Bronchial epithelial cell (primary cell): ENCODE results near the gene HEG1. TPM values are rescaled to one million over a fixed set of nuclear protein-coding genes. Genes with fewer than 3 reads are reported as not detected.

ENCODE experiments used
- DNase-seq: peaks from one replicate; pipeline ENCODE4 v3.0.0-alpha.2; 2010; ENCODE audit warnings: low read depth
- FAIRE-seq: peaks from 2 replicates; lab custom pipeline; 2011; peaks lifted over from hg19 to GRCh38; lab: Jason Lieb, UNC
- H3K27me3 ChIP-seq: 2 replicates; pipeline ENCODE4 v1.5.1; 2011; ENCODE audit warnings: low read length; ENCODE audit not compliant: control insufficient read depth, insufficient read depth
- H3K36me3 ChIP-seq: 2 replicates; pipeline ENCODE4 v1.5.1; 2011; ENCODE audit warnings: low read length; ENCODE audit not compliant: control insufficient read depth, insufficient read depth
- H3K4me3 ChIP-seq: 2 replicates; pipeline ENCODE4 v1.5.1; 2011; ENCODE audit warnings: mild to moderate bottlenecking, low read depth, low read length, control low read depth
- total RNA-seq: library from RNA; depleted of rRNA; stranded (reverse); fragments of >200 nt; gene quantifications from 2 replicates; pipeline ENCODE4 v1.2.1, GENCODE V29; 2014
- TF ChIP-seq, protein P1 (sequence below): IDR thresholded peaks from 2 replicates; pipeline ENCODE4 v1.5.1; 2011; ENCODE audit warnings: mild to moderate bottlenecking, moderate library complexity, low read length, control low read depth, inconsistent platforms; ENCODE audit not compliant: insufficient read depth, severe bottlenecking

Gene HEG1
- total RNA-seq, 1 donor from 2014 or later: 7.1 TPM

DNA sequence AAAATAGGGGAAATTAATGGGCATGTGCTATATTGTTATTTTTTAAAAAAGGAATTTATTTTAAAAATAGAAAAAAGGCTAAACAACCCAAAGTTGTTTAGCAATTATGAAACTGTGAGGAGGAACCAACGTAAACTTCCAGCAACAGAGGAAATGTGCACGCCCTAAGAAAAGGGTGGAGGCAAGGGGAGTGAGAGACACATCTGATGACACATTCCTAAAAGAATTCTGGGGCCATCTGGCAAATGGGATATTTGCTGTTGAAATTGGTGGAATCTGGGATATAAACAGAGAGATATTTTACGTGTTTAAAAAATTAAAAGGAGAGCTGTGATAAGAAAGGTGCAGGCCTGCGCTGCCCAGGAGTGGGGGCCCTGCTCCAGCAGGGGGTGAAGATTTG is 70.4 kb downstream of the HEG1 start:
- DNase-seq: peak; percentile 66

DNA sequence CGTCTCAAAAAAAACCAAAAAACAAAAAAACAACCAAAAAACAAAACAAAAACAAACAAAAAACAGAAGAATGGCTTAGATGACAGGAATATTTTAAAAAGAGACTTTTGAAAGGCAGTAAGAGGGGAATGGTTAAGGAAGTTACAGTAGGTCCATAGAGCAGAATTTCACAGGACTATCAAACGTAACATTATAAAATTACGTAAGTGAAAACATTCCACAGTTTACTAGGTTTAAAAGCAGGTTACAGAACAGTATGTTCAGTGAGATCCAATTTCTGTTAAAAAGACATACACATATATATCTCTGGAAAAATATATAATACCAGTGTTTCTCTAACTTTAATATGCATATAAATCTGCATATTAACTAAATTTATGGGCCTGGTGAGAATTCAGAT is 71.0 kb downstream of the HEG1 start:
- Histone ChIP-seq H3K36me3 (peaks cover under 1% of the 10 kb centered on the region), H3K4me3 (no peak overlapping the region), H3K27me3 (no peaks in the 10 kb centered on the region)
- FAIRE-seq (no peak), DNase-seq (no peak)
- TF ChIP-seq, protein P1, sequence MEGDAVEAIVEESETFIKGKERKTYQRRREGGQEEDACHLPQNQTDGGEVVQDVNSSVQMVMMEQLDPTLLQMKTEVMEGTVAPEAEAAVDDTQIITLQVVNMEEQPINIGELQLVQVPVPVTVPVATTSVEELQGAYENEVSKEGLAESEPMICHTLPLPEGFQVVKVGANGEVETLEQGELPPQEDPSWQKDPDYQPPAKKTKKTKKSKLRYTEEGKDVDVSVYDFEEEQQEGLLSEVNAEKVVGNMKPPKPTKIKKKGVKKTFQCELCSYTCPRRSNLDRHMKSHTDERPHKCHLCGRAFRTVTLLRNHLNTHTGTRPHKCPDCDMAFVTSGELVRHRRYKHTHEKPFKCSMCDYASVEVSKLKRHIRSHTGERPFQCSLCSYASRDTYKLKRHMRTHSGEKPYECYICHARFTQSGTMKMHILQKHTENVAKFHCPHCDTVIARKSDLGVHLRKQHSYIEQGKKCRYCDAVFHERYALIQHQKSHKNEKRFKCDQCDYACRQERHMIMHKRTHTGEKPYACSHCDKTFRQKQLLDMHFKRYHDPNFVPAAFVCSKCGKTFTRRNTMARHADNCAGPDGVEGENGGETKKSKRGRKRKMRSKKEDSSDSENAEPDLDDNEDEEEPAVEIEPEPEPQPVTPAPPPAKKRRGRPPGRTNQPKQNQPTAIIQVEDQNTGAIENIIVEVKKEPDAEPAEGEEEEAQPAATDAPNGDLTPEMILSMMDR: no peak

More for the DNA sequence above, 70.4 kb downstream of the HEG1 start:
- H3K27me3 ChIP-seq: no peaks in the 10 kb centered on the region
- no peak overlapping the region for H3K4me3 ChIP-seq
- TF ChIP-seq, protein P1: no peak
- H3K36me3 ChIP-seq: peaks cover 2% of the 10 kb centered on the region
- no peak for FAIRE-seq

DNA sequence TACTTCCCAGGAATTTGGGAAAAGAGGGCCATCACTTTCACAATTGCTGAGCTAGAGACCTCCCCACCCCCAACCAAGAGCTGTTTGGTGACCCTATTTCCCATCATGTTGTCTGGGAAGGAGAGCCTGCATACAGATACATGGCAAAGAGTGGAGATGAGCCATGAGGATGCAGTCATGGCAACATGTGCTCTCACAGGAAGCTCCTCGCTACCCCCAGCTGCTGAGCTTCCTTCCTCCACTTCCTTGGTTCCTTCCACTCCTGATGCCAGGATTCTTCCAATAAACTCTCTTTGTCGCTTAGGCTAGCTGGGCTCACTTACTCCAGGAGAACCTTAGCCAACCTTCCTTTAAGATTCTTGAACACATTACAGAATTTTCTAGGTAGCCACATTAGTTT is 72.9 kb downstream of the HEG1 start:
- TF ChIP-seq, protein P1: no peak
- Histone ChIP-seq H3K36me3 (no peaks in the 10 kb centered on the region), H3K4me3 (no peak overlapping the region), H3K27me3 (no peaks in the 10 kb centered on the region)
- FAIRE-seq (no peak), DNase-seq (no peak)

DNA sequence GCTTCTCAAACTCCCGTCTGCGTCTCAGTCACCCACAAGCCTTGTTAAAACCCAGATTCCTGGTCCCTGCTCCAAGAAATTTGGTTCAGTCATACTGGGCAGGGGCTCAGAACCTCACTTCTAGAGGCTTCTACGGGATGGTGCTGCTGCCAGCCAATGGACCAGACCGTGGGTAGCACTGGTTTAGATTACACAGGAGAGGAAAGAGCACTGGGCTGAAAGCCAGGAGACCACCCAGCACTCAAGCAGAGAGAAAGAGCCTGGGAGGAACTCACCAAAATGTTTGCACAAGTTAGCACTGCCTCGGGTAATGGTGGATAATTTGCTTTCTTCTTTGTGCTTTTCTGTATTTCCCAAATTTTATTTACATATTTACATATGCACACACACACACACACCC is 74.3 kb downstream of the HEG1 start:
- DNase-seq (no peak), FAIRE-seq (no peak)
- Histone ChIP-seq H3K27me3 (no peaks in the 10 kb centered on the region), H3K4me3 (no peak overlapping the region), H3K36me3 (no peaks in the 10 kb centered on the region)
- TF ChIP-seq, protein P1: no peak

DNA sequence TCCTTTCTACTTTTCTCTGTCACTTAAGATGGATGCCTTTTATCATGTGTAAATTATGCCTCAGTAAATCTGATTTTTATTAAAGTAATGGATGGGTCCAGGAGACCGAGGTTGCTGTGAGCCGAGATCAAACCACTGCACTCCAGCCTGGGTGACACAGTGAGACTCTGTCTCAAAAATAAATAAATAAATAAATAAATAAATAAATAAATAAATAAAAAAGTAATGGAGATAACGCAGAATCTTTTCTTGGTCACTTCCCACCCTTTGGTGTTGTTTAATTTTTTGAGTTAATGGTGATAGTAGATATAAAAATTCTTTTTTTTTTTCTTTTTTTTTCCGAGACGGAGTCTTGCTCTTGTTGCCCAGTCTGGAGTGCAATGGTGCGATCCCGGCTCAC is 77.2 kb downstream of the HEG1 start:
- H3K27me3 ChIP-seq: no peaks in the 10 kb centered on the region
- no peak overlapping the region for H3K4me3 ChIP-seq
- peaks cover 4% of the 10 kb centered on the region for H3K36me3 ChIP-seq
- FAIRE-seq (no peak), DNase-seq (no peak)
- TF ChIP-seq, protein P1: no peak

DNA sequence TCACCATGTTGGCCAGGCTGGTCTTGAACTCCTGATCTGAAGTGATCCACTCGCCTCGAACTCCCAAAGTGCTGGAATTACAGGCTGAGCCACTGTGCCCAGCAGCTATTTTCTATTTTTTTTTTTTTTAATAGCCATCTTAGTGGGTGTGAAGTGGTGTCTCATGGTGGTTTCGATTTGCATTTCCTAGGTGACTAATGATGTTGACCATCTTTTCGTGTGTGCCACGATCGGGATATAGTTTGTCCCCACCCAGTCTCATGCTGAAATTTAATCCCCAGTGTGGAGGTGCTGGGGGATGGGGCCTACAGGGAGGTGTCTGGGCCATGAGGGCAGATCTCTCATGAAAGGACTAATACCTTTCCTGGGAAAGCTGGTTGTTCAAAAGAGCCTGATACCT is 79.4 kb downstream of the HEG1 start:
- DNase-seq: peak; percentile 77
- Histone ChIP-seq H3K36me3 (peaks cover 6% of the 10 kb centered on the region), H3K4me3 (no peak overlapping the region), H3K27me3 (no peaks in the 10 kb centered on the region)
- FAIRE-seq: no peak
- TF ChIP-seq, protein P1: no peak
